Measurements from ENCODE around the gene LPIN2. TPM values are rescaled to one million over a fixed set of nuclear protein-coding genes. Genes with fewer than 3 reads are reported as not detected.

The LPIN2 gene
- total RNA-seq, 1 experiment from 2014 or later: 10.7 TPM

DNA sequence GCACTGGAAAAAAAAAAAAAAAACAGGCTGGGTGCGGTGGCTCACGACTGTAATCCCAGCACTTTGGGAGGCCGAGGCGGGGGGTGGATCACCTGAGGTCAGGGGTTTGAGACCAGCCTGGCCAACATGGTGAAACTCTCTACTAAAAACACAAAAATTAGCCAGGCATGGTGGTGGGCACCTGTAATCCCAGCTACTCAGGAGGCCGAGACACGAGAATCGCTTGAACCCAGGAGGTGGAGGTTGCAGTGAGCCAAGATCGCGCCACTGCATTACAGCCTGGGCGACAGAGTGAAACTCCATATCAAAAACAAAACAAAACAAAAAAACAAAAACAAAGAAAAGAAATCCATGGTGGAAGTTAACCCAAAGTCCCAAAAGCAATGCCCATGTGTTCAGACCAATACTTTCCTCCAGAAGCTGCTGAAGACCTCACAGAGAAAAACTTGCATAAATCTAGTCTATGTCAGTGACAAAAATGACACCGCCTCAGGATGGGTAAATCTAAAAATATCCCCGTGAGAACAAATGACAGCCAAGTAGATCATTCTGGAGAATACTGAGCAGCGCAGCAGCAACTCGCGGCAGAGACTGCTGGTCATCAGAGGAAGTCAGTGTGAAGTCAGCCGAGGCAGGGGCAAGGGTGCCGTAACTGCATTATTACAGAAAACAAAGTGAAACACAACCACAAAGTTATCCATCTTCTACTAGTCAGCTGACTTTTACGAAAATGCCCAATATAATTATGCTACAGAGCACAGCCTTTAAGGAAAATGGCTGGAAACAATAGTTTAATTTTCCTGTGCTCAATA, 41.0 kb downstream of the LPIN2 start:
- TF ChIP-seq, protein P1, sequence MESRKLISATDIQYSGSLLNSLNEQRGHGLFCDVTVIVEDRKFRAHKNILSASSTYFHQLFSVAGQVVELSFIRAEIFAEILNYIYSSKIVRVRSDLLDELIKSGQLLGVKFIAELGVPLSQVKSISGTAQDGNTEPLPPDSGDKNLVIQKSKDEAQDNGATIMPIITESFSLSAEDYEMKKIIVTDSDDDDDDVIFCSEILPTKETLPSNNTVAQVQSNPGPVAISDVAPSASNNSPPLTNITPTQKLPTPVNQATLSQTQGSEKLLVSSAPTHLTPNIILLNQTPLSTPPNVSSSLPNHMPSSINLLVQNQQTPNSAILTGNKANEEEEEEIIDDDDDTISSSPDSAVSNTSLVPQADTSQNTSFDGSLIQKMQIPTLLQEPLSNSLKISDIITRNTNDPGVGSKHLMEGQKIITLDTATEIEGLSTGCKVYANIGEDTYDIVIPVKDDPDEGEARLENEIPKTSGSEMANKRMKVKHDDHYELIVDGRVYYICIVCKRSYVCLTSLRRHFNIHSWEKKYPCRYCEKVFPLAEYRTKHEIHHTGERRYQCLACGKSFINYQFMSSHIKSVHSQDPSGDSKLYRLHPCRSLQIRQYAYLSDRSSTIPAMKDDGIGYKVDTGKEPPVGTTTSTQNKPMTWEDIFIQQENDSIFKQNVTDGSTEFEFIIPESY (IDR thresholded peaks at IDR 0.05; ENCODE audit: extremely low read depth, insufficient replicate concordance, low read length): no peak
- TF ChIP-seq FOSL1 (IDR thresholded peaks at IDR 0.05; ENCODE audit: low read depth) (no peak), SIN3A (IDR thresholded peaks at IDR 0.05; ENCODE audit: low read depth) (no peak), ZFX (IDR thresholded peaks at IDR 0.05) (no peak)
- no TSS peak for BruUV-seq (replicated peaks)
- Histone ChIP-seq H3K27ac (ENCODE audit: low read depth, low read length) (no peak overlapping the region), H4K20me1 (ENCODE audit: insufficient read depth) (no peaks in the 10 kb centered on the region), H3K36me3 (ENCODE audit: control insufficient read depth in 1 of 2, insufficient read depth in 2 of 2, low read length in 2 of 2) (no peaks in the 10 kb centered on the region), H3K27me3 (ENCODE audit: insufficient read depth, low read length) (no peaks in the 10 kb centered on the region), H3K4me3 (replicated peaks in 1 of 2; ENCODE audit: low read depth in 1 of 2, low read length in 2 of 2) (no peak overlapping the region), H3K9me2 (ENCODE audit: insufficient read depth) (no peaks in the 10 kb centered on the region), H3K4me2 (ENCODE audit: low read length) (no peak overlapping the region), H3K9me3 (ENCODE audit: control insufficient read depth in 1 of 2, insufficient read depth in 1 of 2, low read depth in 1 of 2, low read length in 2 of 2) (no peaks in the 10 kb centered on the region), H3K79me2 (ENCODE audit: insufficient read depth, low read length) (peaks cover 10% of the 10 kb centered on the region), H3K9ac (ENCODE audit: low read length) (no peak overlapping the region), H3K4me1 (ENCODE audit: control insufficient read depth in 1 of 2, insufficient read depth in 2 of 2, low read length in 2 of 2) (no peaks in the 10 kb centered on the region), H2AFZ (ENCODE audit: low read depth, low read length, poor library complexity, severe bottlenecking) (no peak overlapping the region)
- DNase-seq (ENCODE audit: low read depth, low spot score): no peak
- no peak for ATAC-seq
- intact Hi-C loops (cut with micrococcal nuclease): no loop called here
- ChIA-PET POLR2A (no interaction called here), CTCF (interaction anchor here (1.8 kb wide), 1 partner anchor 13 kb away, joined by 5 read pairs; no protein-coding TSS in a partner anchor), RAD21 (ENCODE audit: low non-redundant PET in 1 of 2, low total read pairs in 2 of 2, uncharacterized antibody in 2 of 2, unreplicated experiment in 2 of 2) (no interaction called here)

DNA sequence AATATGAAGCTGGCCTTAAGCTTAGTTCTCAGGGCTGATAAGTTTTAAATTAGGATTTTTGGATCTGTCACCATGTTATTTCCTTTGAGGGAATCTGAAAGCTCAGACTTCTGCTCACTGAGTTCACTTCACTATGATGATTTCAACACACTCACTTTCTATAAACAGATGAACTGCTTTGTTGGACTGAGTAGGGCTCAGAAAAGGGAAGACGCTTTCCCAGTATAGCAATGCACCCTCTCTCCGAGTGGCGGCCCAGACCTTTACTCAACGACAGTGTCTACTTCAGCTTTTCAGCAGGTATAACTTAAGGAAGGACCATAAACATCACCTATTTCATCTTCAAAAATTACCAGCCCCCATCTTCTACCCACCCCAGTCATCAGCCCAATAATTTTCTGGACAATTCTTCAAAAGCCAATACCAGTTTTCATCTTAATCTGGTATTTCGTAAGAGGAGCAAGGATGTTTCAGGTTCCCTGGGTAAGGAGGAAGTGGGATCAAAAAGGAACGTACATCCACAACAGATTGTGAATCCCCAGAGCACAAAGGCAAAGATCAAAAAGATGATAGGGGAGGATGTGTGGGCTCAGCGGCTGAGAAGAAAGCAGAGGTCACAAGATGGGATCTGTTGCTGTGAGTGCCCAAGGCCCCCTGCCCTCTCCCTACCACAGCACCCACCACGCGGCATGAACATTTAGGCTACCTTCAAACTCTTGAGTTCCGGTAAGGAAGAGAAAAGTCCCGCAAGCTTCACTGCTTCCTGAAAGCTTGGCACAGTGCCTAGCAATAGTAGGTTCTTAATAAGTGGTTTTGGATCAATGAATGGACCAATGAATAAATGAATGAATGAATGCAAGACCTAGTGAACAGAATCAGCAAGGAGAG, 41.9 kb downstream of the LPIN2 start:
- DNase-seq (ENCODE audit: low read depth, low spot score): no peak
- Histone ChIP-seq H3K4me1 (ENCODE audit: control insufficient read depth in 1 of 2, insufficient read depth in 2 of 2, low read length in 2 of 2) (no peaks in the 10 kb centered on the region), H3K9me3 (ENCODE audit: control insufficient read depth in 1 of 2, insufficient read depth in 1 of 2, low read depth in 1 of 2, low read length in 2 of 2) (no peaks in the 10 kb centered on the region), H3K27me3 (ENCODE audit: insufficient read depth, low read length) (no peaks in the 10 kb centered on the region), H2AFZ (ENCODE audit: low read depth, low read length, poor library complexity, severe bottlenecking) (no peak overlapping the region), H3K27ac (ENCODE audit: low read depth, low read length) (no peak overlapping the region), H3K36me3 (ENCODE audit: control insufficient read depth in 1 of 2, insufficient read depth in 2 of 2, low read length in 2 of 2) (no peaks in the 10 kb centered on the region), H4K20me1 (ENCODE audit: insufficient read depth) (no peaks in the 10 kb centered on the region), H3K79me2 (ENCODE audit: insufficient read depth, low read length) (peaks cover 10% of the 10 kb centered on the region), H3K9me2 (ENCODE audit: insufficient read depth) (no peaks in the 10 kb centered on the region), H3K4me2 (ENCODE audit: low read length) (no peak overlapping the region), H3K9ac (ENCODE audit: low read length) (no peak overlapping the region), H3K4me3 (replicated peaks in 1 of 2; ENCODE audit: low read depth in 1 of 2, low read length in 2 of 2) (no peak overlapping the region)
- no peak for ATAC-seq
- ChIA-PET CTCF (no interaction called here), RAD21 (ENCODE audit: low non-redundant PET in 1 of 2, low total read pairs in 2 of 2, uncharacterized antibody in 2 of 2, unreplicated experiment in 2 of 2) (no interaction called here), POLR2A (no interaction called here)
- no TSS peak for BruUV-seq (replicated peaks)
- intact Hi-C loops (cut with micrococcal nuclease): no loop called here
- TF ChIP-seq EGR1 (IDR thresholded peaks at IDR 0.05; ENCODE audit: low read depth) (no peak), ZNF274 (IDR thresholded peaks at IDR 0.05; ENCODE audit: low read depth, low read length) (no peak)
- TF ChIP-seq, protein P2, sequence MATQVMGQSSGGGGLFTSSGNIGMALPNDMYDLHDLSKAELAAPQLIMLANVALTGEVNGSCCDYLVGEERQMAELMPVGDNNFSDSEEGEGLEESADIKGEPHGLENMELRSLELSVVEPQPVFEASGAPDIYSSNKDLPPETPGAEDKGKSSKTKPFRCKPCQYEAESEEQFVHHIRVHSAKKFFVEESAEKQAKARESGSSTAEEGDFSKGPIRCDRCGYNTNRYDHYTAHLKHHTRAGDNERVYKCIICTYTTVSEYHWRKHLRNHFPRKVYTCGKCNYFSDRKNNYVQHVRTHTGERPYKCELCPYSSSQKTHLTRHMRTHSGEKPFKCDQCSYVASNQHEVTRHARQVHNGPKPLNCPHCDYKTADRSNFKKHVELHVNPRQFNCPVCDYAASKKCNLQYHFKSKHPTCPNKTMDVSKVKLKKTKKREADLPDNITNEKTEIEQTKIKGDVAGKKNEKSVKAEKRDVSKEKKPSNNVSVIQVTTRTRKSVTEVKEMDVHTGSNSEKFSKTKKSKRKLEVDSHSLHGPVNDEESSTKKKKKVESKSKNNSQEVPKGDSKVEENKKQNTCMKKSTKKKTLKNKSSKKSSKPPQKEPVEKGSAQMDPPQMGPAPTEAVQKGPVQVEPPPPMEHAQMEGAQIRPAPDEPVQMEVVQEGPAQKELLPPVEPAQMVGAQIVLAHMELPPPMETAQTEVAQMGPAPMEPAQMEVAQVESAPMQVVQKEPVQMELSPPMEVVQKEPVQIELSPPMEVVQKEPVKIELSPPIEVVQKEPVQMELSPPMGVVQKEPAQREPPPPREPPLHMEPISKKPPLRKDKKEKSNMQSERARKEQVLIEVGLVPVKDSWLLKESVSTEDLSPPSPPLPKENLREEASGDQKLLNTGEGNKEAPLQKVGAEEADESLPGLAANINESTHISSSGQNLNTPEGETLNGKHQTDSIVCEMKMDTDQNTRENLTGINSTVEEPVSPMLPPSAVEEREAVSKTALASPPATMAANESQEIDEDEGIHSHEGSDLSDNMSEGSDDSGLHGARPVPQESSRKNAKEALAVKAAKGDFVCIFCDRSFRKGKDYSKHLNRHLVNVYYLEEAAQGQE (IDR thresholded peaks at IDR 0.05; ENCODE audit: low read depth): no peak
- TF ChIP-seq, protein P3, sequence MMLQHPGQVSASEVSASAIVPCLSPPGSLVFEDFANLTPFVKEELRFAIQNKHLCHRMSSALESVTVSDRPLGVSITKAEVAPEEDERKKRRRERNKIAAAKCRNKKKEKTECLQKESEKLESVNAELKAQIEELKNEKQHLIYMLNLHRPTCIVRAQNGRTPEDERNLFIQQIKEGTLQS (IDR thresholded peaks at IDR 0.05): no peak
- TF ChIP-seq, protein P1 (IDR thresholded peaks at IDR 0.05; ENCODE audit: extremely low read depth, insufficient replicate concordance, low read length): no peak
